Calu3 (cell line): ENCODE data around the gene TIRAP. TPM values are rescaled to one million over a fixed set of nuclear protein-coding genes. Genes with fewer than 3 reads are reported as not detected.

Source experiments
- BruUV-seq: library from RNA; stranded (reverse); fragments of 400-500 nt; replicated peaks from 2 replicates; lab custom pipeline; 2021; lab: Mats Ljungman, UMichigan
- CTCF ChIA-PET: fragments of 300-600 bp; sonication (Branson Sonifier 250); formaldehyde crosslinking; loops from one replicate; lab custom pipeline; 2022; ENCODE audit warnings: antibody characterized with exemption; lab: Charles Lee
- DNase-seq: peaks from one replicate; pipeline ENCODE4 v3.0.0; 2022
- H3K27ac Mint-ChIP-seq: one replicate; pipeline ENCODE4 v1.8.0; 2022; ENCODE audit warnings: mixed read lengths; ENCODE audit not compliant: unreplicated experiment
- H3K27me3 Mint-ChIP-seq: one replicate; pipeline ENCODE4 v1.8.0; 2022; ENCODE audit warnings: mixed read lengths; ENCODE audit not compliant: unreplicated experiment
- H3K36me3 Mint-ChIP-seq: one replicate; pipeline ENCODE4 v1.8.0; 2022; ENCODE audit warnings: mild to moderate bottlenecking, moderate library complexity, mixed read lengths; ENCODE audit not compliant: insufficient read depth, unreplicated experiment
- H3K4me1 Mint-ChIP-seq: one replicate; pipeline ENCODE4 v1.8.0; 2022; ENCODE audit warnings: mild to moderate bottlenecking, low read depth, mixed read lengths; ENCODE audit not compliant: unreplicated experiment
- H3K4me3 Mint-ChIP-seq: one replicate; pipeline ENCODE4 v1.8.0; 2022; ENCODE audit warnings: mild to moderate bottlenecking, low read depth, moderate library complexity, mixed read lengths; ENCODE audit not compliant: unreplicated experiment
- H3K9me3 Mint-ChIP-seq: one replicate; pipeline ENCODE4 v1.8.0; 2022; ENCODE audit warnings: low read depth, mixed read lengths; ENCODE audit not compliant: unreplicated experiment
- CTCF ChIP-seq: fragments of 200-600 bp; IDR thresholded peaks from one replicate; pipeline ENCODE4 v1.8.0; 2022; ENCODE audit warnings: antibody characterized with exemption; ENCODE audit not compliant: unreplicated experiment
- intact Hi-C: fragments of 100-400 bp; cut with micrococcal nuclease; formaldehyde crosslinking; loops from one replicate; pipeline ENCODE4 v1.10.0; 2022; ENCODE audit not compliant: unreplicated experiment
- total RNA-seq: library from RNA; stranded (reverse); gene quantifications from 2 replicates; pipeline ENCODE4 v1.2.3, GENCODE V29; 2022

Gene TIRAP
- total RNA-seq, 1 experiment from 2014 or later = 8.1 TPM

GRCh38 chr11:126293726-126294125 lies 10.8 kb downstream of the TIRAP start:
- CTCF ChIA-PET = interaction anchor here (0.9 kb wide), 1 partner anchor 10 kb away, joined by 3 read pairs; the partner anchor contains the start of gene DCPS
- no TSS peak for BruUV-seq
- Mint-ChIP-seq H3K4me3 (no peak overlapping the region), H3K36me3 (peaks cover 10% of the 10 kb centered on the region), H3K4me1 (no peaks in the 10 kb centered on the region), H3K9me3 (no peaks in the 10 kb centered on the region), H3K27me3 (no peaks in the 10 kb centered on the region), H3K27ac (no peak overlapping the region)
- intact Hi-C loops = no loop called here
- DNase-seq = no peak
- TF ChIP-seq CTCF = no peak

DNA sequence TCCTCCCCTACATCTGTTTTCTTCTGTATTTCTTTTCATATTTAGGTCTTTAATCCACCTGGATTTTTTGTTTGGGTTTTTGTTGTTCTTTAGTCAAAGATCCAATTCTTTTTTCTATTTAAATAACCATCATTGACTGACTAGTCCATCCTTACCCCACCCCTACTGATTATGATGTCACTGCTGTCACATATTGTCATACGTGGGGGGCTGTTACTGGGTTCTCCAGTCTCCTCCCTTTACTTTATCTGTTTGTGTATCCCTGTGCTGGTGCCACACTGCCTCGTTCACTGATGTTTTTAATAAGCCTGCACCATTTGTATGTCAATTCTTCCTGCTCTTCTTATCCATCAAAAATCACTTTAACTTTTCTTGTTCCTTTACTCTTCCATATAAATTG lies 14.1 kb downstream of the TIRAP start:
- TF ChIP-seq CTCF = no peak
- intact Hi-C loops = no loop called here
- H3K27ac Mint-ChIP-seq = no peak overlapping the region
- H3K9me3 Mint-ChIP-seq = no peaks in the 10 kb centered on the region
- no peak for DNase-seq
- H3K27me3 Mint-ChIP-seq = no peaks in the 10 kb centered on the region
- peaks cover 10% of the 10 kb centered on the region for H3K36me3 Mint-ChIP-seq
- CTCF ChIA-PET = no interaction called here
- no peak overlapping the region for H3K4me3 Mint-ChIP-seq
- BruUV-seq = no TSS peak
- no peaks in the 10 kb centered on the region for H3K4me1 Mint-ChIP-seq

DNA sequence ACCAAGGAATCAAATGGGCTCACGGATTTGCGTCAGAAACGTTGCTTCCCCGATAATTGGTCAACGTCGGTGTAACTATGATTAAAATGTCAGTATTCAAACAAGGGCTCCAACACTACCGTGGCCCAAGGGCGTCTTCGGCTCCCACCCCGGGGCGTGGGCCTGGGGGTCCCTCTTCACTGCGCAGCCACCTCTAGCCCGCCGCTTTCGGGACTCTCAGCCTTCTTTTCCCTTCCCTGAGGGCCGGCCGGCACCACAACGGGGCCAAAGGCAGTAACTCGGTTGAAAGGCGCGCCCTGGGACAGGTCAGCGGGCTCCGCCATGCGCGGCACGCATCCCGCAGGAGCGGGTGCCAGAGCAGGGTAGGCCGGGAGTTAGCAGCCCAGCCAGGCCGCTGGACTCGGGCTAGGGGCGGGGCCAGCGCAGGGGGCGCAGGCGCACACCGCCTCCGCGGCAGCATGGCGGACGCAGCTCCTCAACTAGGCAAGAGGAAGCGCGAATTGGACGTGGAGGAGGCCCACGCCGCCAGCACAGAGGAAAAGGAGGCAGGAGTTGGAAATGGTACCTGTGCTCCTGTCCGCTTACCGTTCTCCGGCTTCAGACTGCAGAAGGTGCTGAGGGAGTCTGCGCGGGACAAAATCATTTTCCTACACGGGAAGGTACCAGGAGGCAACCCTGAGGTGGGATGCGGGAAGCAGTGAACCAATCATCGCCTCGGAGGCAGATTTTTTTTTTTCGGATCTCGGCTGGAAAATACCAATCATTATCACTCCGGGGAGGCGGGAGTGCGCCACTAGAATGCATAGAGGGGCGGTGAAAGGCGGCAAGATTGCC lies 20.9 kb downstream of the TIRAP start, which contains the start of gene DCPS:
DCPS (plus strand) TSS at position 438 of the 834 bp plus-strand sequence; CDS start at position 459, 21 bp downstream.
- DNase-seq = peak; percentile 90
- TSS peak; percentile 79 for BruUV-seq
- Mint-ChIP-seq H3K36me3 (peaks cover 15% of the 10 kb centered on the region), H3K27me3 (no peaks in the 10 kb centered on the region), H3K9me3 (no peaks in the 10 kb centered on the region), H3K27ac (peak within 1 kb of the TSS; percentile 50), H3K4me1 (peaks cover 8% of the 10 kb centered on the region), H3K4me3 (peak within 1 kb of the TSS; percentile 86)
- intact Hi-C loops = loop anchor here (10.0 kb wide), 1 partner anchor 301 kb away; no protein-coding TSS in a partner anchor
- CTCF ChIA-PET = interaction anchor here (0.6 to 1.4 kb wide), 2 partner anchors 11 to 114 kb away, joined by 3 to 4 read pairs; no protein-coding TSS in a partner anchor
- TF ChIP-seq CTCF = no peak

DNA sequence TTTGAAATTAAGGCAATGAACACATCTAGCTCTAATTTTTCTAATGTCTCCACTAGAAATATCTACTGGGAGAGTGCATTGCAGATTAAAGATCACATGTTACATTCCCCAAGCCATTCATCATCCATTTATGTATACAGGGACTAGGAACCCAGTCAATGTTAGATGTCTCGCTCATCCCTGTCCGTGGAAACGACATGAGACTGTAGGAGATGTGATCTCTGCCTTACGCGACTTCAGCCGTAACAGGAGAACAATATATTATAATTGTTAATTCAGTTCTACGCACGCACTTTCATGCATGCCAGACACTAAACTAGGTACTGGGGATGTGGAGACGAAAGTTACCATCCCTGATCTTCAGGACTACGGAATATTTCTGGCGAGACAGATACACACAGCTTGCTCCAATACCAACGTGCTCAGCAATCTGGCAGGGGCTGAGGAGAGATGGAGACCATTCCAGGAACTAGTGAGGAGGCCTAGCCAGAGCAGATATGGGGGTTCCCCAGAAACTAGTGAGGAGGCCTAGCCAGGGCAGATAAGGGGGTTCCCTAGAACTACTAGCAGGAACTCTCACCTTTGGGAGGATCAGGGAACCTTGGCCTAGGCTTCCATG lies 21.7 kb downstream of the TIRAP start:
- Mint-ChIP-seq H3K27ac (peak overlapping the region; percentile 50), H3K27me3 (no peaks in the 10 kb centered on the region), H3K9me3 (no peaks in the 10 kb centered on the region), H3K4me1 (peaks cover 8% of the 10 kb centered on the region), H3K36me3 (peaks cover 15% of the 10 kb centered on the region), H3K4me3 (peak overlapping the region; percentile 86)
- CTCF ChIA-PET = interaction anchor here (0.6 to 1.4 kb wide), 2 partner anchors 11 to 113 kb away, joined by 3 to 4 read pairs; no protein-coding TSS in a partner anchor
- no peak for DNase-seq
- intact Hi-C loops = loop anchor here (10.0 kb wide), 1 partner anchor 300 kb away; no protein-coding TSS in a partner anchor
- TSS peak; percentile 56 for BruUV-seq
- TF ChIP-seq CTCF = no peak
